OCI-LY1 (cell line): ENCODE data around the gene CRISPLD2.

Experiments used
- H2AFZ ChIP-seq: fragments of 200-600 bp; sonication (generic), shearing (Covaris generic); 2 replicates; pipeline ENCODE4 v1.6.0; 2014; ENCODE audit warnings: antibody characterized with exemption, mild to moderate bottlenecking, low read length
- H3F3A ChIP-seq: fragments of 200-600 bp; sonication (generic), shearing (Covaris generic); 2 replicates; pipeline ENCODE4 v1.6.0; 2014; ENCODE audit warnings: mild to moderate bottlenecking, antibody characterized with exemption, low read length, moderate library complexity; ENCODE audit not compliant: insufficient read depth
- H3K27ac ChIP-seq: fragments of 200-600 bp; sonication (generic); 2 replicates; pipeline ENCODE4 v1.5.1; 2014; ENCODE audit warnings: low read length, mixed run types, mild to moderate bottlenecking, low read depth; ENCODE audit not compliant: poor library complexity, severe bottlenecking
- H3K27me3 ChIP-seq: fragments of 200-600 bp; sonication (generic); 2 replicates; pipeline ENCODE4 v1.6.0; 2014; ENCODE audit warnings: antibody characterized with exemption, mild to moderate bottlenecking, low read length, moderate library complexity; ENCODE audit not compliant: insufficient read depth
- H3K36me3 ChIP-seq: fragments of 200-600 bp; sonication (generic); 2 replicates; pipeline ENCODE4 v1.6.1; 2014; ENCODE audit warnings: mild to moderate bottlenecking, antibody characterized with exemption, low read length, moderate library complexity, mixed read lengths; ENCODE audit not compliant: insufficient read depth
- H3K4me1 ChIP-seq: fragments of 200-600 bp; sonication (generic); 2 replicates; pipeline ENCODE4 v1.5.1; 2014; ENCODE audit warnings: mild to moderate bottlenecking, low read length, moderate library complexity; ENCODE audit not compliant: insufficient read depth, severe bottlenecking
- H3K4me2 ChIP-seq: fragments of 200-600 bp; sonication (generic), shearing (Covaris generic); 2 replicates; pipeline ENCODE4 v1.6.1; 2014; ENCODE audit warnings: low read length
- H3K4me3 ChIP-seq: fragments of 200-600 bp; sonication (generic); 2 replicates; pipeline ENCODE4 v1.5.1; 2014; ENCODE audit warnings: low read length, low read depth, mild to moderate bottlenecking, mixed read lengths; ENCODE audit not compliant: poor library complexity, severe bottlenecking
- H3K79me2 ChIP-seq: fragments of 200-600 bp; shearing (Covaris generic); 2 replicates; pipeline ENCODE4 v1.6.1; 2016; ENCODE audit warnings: mixed run types, low read length, mixed read lengths; ENCODE audit not compliant: insufficient read depth
- H3K9ac ChIP-seq: fragments of 200-600 bp; sonication (generic), shearing (Covaris generic); 2 replicates; pipeline ENCODE4 v1.6.1; 2014; ENCODE audit warnings: mild to moderate bottlenecking, low read length, mixed read lengths
- H3K9me2 ChIP-seq: fragments of 200-600 bp; sonication (generic), shearing (Covaris generic); 2 replicates; pipeline ENCODE4 v1.6.1; 2014; ENCODE audit warnings: low read depth, mild to moderate bottlenecking, low read length, mixed read lengths
- H3K9me3 ChIP-seq: fragments of 200-600 bp; shearing (Covaris generic); 2 replicates; pipeline ENCODE4 v1.6.1; 2014; ENCODE audit warnings: low read length, mixed read lengths
- H4K20me1 ChIP-seq: fragments of 200-600 bp; sonication (generic), shearing (Covaris generic); 2 replicates; pipeline ENCODE4 v1.6.0; 2016; ENCODE audit warnings: mild to moderate bottlenecking, low read length; ENCODE audit not compliant: insufficient read depth
- EZH2 ChIP-seq: fragments of 200-600 bp; sonication (generic), shearing (Covaris generic); IDR thresholded peaks from 2 replicates; pipeline ENCODE4 v1.8.0; 2017; ENCODE audit warnings: borderline replicate concordance, mixed run types, mild to moderate bottlenecking, antibody characterized with exemption, low read length, moderate library complexity, mixed read lengths
- TF ChIP-seq, protein P1 (sequence below): fragments of 200-600 bp; sonication (generic), shearing (Covaris generic); IDR thresholded peaks from 2 replicates; pipeline ENCODE4 v1.5.1; 2017; ENCODE audit warnings: mild to moderate bottlenecking, antibody characterized with exemption, low read length, moderate library complexity, mixed read lengths

CRISPLD2 gene

DNA sequence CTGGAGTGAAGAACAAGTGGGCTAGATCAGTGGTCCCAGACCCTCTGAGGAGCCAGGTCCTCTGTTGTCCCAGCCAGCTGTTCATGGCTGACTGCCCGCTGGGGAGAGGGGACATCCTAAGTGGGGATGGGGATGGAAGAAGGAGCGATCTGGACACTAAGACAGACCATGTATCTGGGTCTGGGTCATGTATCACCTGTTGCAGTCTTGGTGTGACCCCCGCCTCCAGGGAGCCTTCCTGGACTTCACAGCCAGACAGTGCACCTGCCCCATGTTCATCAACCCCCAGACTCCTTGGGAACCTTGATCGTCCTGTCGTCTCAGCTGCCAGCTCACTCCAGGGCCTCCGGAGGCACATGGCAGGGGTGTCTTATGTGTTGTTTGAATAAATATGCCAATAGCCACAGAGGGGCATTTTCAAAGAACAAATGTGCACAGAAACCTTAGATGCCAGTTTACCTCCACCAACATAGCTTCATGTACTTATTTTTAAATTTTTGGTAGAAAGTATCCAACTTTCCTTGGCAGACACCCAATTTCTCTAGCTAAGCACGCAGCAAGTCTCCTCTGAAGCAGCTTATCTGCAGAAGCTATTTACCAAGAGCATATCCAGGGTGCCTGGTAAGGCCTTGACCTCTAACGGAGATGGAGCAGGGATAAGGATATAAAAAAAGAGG is 43.2 kb downstream of the CRISPLD2 start:
- Histone ChIP-seq H3K9me2 (no peaks in the 10 kb centered on the region), H3K36me3 (no peaks in the 10 kb centered on the region), H4K20me1 (no peaks in the 10 kb centered on the region), H3K4me2 (no peak overlapping the region), H3F3A (no peaks in the 10 kb centered on the region), H3K4me3 (no peak overlapping the region), H3K9me3 (0 out of 2 replicates have a peak, but pooled peaks cover 3% of the 10 kb centered on the region), H3K9ac (no peak overlapping the region), H2AFZ (no peak overlapping the region), H3K27me3 (peaks cover 11% of the 10 kb centered on the region; the same call in 1 of the 2 replicates), H3K79me2 (no peaks in the 10 kb centered on the region), H3K4me1 (no peaks in the 10 kb centered on the region), H3K27ac (no peak overlapping the region)
- no peak for TF ChIP-seq EZH2
- TF ChIP-seq, protein P1, sequence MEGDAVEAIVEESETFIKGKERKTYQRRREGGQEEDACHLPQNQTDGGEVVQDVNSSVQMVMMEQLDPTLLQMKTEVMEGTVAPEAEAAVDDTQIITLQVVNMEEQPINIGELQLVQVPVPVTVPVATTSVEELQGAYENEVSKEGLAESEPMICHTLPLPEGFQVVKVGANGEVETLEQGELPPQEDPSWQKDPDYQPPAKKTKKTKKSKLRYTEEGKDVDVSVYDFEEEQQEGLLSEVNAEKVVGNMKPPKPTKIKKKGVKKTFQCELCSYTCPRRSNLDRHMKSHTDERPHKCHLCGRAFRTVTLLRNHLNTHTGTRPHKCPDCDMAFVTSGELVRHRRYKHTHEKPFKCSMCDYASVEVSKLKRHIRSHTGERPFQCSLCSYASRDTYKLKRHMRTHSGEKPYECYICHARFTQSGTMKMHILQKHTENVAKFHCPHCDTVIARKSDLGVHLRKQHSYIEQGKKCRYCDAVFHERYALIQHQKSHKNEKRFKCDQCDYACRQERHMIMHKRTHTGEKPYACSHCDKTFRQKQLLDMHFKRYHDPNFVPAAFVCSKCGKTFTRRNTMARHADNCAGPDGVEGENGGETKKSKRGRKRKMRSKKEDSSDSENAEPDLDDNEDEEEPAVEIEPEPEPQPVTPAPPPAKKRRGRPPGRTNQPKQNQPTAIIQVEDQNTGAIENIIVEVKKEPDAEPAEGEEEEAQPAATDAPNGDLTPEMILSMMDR, result no peak

DNA sequence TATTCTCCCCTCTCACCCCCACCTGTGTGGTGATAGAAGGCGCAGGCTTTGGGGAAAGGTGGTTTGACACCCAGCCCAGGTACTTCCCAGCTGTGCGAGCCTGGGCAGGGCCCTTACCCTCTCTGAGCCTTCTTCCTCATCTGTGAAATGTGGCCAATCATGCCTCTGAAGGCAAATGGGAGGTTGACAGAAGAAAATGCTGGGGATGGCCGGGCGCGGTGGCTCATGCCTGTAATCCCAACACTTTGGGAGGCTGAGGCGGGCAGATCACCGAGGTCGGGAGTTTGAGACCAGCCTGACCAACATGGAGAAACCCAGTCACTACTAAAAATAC is 43.7 kb downstream of the CRISPLD2 start:
- Histone ChIP-seq H3K27ac (no peak overlapping the region), H3K27me3 (peaks cover 11% of the 10 kb centered on the region; the same call in 1 of the 2 replicates)

DNA sequence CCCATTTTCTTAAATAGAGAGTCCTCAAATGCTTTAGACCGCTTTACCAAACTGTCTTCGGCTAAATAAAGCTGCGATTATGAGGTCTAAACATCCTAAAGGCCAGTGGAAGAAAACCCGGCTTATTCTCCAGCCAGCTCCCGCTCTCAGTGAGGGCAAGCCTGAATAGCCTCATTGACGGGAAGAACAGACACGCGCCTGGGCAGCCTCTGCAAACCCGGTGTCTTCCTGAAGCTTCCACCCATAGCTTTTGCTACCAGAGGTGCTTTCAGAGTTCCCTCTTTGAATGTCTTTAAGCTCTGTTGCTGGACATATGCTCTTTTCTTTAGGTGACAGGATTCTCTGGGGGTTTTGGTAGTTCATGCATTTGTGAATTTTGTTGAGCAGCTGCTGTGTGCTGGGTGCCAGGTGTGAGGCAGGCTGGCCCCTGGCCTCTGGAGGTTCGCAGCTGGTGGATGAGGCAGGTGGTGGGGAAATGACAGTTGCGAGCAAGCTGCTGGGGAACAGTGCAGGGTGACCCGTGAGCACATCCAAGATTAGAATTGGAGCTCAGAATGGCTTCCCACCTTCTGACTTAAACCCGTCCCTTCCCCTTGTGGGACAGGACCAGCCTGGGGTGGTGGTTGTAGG is 44.7 kb downstream of the CRISPLD2 start:
- Histone ChIP-seq H3K9me2 (no peaks in the 10 kb centered on the region), H3K79me2 (no peaks in the 10 kb centered on the region), H3F3A (no peaks in the 10 kb centered on the region), H3K9ac (no peak overlapping the region), H3K27me3 (peaks cover 11% of the 10 kb centered on the region; the same call in 1 of the 2 replicates), H3K4me3 (no peak overlapping the region), H2AFZ (no peak overlapping the region), H3K4me1 (no peaks in the 10 kb centered on the region), H3K36me3 (no peaks in the 10 kb centered on the region), H3K4me2 (no peak overlapping the region), H4K20me1 (no peaks in the 10 kb centered on the region), H3K27ac (no peak overlapping the region), H3K9me3 (0 out of 2 replicates have a peak, but pooled peaks cover 3% of the 10 kb centered on the region)
- TF ChIP-seq EZH2, result no peak
- TF ChIP-seq, protein P1, result no peak

More for the DNA sequence above, 43.7 kb downstream of the CRISPLD2 start:
- Histone ChIP-seq H3K9me3 (0 out of 2 replicates have a peak, but pooled peaks cover 3% of the 10 kb centered on the region), H3K9me2 (no peaks in the 10 kb centered on the region), H3K4me1 (no peaks in the 10 kb centered on the region), H4K20me1 (no peaks in the 10 kb centered on the region), H3K9ac (no peak overlapping the region), H3F3A (no peaks in the 10 kb centered on the region), H3K4me2 (no peak overlapping the region), H2AFZ (no peak overlapping the region), H3K79me2 (no peaks in the 10 kb centered on the region), H3K36me3 (no peaks in the 10 kb centered on the region), H3K4me3 (no peak overlapping the region)
- no peak for TF ChIP-seq EZH2
- TF ChIP-seq, protein P1, result no peak
